HG03060 (cell line): ENCODE measurements around the gene EPHA3.
A peak's percentile ranks its signal among the peaks of the same experiment; 100 is the strongest.

Experiments
- ATAC-seq: cut with Tn5 transposase; IDR thresholded peaks from one replicate; pipeline ENCODE4 v1.9.1; 2021; ENCODE audit warnings: low read depth, moderate number of reproducible peaks; ENCODE audit not compliant: unreplicated experiment

Gene EPHA3

DNA sequence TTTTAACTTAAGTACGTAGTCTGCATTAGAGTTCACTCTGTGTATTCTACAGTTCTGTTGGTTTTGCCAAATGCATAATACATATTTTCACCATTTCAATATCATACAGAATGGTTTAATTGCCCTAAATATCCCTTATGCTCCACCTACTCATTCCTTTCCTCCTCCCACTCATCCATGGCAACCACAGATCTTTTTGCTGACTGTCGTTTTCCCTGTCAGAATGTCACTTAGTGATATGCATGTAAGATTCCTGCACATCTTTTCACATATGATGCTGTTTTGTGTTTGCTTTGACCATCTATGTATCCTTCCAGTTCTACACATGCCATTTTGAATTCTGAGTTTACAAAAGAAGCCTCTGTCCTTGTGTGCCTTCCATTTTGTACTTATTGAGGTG lies 36.7 kb downstream of the EPHA3 start:
- ATAC-seq = no peak

DNA sequence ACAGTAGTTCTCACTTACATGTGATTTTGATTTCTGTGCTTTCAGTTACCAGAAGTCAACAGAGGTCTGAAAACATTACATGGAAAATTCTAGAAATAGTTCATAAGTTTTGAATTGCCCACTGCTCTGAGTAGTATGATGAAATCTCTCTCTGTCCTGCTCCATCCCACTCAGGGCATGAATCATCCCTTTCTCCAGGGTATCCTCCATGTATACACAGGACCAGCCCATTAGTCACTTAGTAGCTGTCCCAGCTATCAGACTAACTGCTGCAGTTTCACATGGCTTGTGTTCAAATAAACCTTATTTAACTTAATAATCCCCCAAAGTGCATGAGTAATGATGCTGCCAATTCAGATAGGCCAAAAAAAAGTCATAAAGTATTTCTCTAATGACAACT lies 38.6 kb downstream of the EPHA3 start:
- ATAC-seq = no peak

DNA sequence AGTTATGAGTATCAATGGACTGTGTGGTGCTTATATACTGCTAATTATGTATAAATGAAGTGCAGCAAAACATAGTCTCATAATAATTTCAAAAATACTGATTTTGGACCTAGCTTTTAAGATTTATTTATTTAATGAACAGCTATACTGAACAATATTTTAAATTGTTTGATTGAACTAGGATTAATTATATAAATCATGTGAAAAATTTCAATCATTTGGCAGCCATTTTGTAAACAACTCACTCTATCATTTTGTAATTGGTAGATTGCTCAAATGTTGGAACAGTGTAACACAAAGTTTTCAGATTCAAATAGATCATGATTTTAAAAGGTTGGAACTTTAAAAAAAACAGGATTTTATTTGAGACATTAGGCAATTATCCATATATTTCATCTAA lies 47.0 kb downstream of the EPHA3 start:
- ATAC-seq = no peak

DNA sequence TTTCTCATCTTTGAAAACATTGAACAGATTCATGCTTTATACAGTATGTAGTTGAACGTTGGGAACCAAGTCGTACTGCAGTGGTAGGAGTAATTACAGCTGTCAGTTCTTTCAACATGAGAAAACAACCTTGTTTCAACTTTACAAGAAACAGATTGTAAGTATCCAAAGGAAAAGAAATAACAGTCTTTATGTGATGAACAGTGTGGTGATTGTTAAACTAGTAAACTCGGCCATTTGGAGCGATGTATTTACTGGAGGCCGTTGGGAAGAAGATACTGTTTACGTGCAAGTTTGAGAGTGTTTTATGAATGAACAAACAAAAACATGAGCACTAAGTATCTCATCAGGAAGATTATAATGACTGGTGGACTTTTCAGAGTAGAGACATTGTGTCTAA lies 48.4 kb downstream of the EPHA3 start:
- no peak for ATAC-seq

DNA sequence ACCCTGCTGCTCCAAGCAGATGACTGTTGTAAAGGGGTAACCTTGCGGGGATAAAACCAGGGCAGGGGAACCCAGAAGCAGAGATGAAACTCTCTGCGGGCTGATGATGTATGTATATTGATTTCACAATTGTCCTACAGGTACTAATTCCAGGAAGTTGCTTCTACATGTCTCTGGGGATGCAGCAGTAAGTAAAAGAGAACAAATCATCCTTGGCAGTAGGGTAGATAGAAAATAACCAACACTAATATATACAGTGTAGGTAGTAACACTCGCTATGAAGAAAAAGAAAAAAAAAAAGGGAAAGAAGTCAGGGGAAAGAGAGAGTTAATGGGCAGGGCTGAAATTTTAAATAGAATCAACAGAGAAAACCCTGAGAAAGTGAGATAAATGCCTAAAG lies 50.2 kb downstream of the EPHA3 start:
- no peak for ATAC-seq

DNA sequence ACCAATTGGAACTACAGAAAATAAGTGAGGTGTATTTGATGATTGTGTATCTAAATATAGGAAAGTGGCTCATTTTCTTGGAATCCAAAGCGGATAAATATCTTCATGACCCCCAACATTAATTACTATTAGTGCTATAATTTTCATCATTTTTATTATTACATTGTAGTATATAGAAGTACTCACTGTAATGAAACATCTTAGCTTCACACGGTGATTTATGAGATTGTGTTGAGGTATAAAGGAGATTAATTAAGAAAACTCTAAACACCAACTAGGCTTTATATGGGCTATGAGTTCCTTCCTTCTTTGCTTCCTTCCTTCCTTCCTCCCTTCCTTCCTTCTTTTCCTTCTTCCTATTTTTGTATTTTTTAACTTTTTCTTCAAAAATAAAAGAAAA lies 52.2 kb downstream of the EPHA3 start:
- ATAC-seq = no peak

DNA sequence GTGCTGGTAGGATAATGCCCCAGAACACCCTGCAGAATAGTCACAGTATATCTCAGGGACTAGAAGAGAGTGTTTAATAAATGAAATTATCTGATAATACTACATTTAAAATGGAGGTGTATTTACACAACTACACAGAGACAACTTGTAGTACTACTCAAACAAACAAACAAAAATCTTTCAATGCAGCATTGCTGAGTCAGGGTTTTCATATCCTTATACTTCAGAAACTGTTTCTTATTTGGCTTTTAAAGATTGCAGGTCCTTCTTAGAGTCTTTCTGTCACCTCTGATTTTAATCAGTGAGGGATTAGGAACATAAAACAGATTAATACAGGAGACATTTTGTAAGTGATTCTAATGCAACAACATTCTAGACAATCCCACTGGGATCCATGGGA lies 57.4 kb downstream of the EPHA3 start:
- no peak for ATAC-seq

DNA sequence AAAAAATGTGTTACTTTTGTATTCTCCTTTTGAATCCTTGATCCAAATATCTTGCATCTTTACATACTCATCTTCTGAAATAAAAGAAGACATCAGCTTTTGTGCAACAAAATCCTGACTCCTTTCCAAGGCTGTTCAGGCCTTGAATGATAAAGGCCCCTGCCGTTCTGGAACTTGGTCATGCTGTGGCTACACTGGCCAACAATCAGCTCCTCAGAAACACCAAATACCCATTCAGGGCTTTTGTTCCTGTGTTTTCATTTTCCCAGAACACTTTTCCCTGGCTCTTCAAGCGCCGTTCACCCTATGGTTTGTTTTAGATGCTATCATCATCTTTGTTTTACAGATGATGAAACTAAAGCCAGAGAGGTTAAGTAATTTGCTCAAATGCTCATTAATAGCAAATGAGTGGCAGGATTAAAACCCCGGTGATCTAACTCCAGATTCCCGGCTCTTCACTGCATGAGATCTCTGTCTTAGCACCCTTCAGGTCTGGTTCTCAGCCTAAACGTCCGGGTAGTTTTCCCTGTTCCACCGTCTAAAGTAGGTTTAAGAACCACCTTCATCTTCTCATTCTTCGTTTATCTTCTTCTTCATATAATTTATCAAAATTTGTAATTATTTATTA lies 58.3 kb downstream of the EPHA3 start:
- no peak for ATAC-seq

DNA sequence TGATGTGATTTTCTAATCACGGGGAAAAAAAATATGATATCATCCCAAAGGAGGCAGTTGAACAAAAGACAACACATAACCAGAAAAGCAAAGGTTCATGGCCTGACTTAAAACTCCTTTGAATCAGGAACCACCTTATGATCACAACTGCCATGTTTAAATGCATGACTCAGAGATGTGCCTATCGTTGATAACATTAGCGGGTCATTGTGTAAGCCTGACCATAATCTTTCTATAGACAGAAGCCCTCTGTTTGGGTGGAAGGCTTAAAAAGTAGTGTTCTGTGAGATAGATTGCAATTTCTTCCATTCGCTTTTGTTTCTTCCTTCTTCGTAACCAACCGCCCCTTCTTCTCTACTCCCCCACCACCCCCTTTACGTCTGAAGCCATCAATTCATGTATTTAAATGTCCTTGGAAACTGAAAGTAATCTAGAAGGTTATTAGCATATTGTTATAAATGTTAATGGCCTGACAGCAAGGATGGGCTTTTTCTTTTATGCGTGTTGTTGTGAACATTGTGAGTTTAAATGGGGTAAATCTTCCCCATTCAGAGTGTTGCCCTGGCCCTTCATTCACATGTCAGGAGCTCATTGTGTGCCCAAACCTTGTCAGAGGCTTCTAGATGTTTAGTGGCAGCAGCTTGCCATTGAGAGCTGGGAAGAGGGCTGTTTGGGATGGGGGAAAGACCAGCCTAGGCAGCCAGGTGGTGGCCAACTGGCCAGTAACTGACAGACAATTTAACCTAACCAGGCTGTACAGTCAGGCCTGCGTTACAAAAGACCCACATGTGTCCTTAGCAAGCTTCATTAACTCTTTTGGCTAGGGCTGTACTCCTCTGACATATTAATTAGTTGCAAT lies 64.5 kb downstream of the EPHA3 start:
- no peak for ATAC-seq

DNA sequence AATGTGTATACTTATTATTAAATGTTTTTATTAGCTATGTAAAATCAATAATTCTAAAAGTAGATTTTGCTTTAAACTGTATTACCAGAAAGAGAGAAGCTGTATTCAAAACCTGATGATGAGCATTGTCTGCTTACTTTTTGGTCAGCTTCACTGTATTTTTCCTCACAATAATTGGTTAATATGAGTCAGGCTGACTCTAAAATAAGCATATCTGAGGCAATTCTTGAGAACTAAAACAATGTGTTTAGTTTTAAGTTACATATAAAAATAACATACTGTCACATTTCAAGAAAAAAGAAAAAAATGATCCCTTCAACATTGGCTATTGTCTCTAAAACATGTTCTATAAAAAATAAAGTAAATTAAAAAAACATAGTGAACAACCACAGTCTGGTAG lies 66.1 kb downstream of the EPHA3 start:
- no peak for ATAC-seq

DNA sequence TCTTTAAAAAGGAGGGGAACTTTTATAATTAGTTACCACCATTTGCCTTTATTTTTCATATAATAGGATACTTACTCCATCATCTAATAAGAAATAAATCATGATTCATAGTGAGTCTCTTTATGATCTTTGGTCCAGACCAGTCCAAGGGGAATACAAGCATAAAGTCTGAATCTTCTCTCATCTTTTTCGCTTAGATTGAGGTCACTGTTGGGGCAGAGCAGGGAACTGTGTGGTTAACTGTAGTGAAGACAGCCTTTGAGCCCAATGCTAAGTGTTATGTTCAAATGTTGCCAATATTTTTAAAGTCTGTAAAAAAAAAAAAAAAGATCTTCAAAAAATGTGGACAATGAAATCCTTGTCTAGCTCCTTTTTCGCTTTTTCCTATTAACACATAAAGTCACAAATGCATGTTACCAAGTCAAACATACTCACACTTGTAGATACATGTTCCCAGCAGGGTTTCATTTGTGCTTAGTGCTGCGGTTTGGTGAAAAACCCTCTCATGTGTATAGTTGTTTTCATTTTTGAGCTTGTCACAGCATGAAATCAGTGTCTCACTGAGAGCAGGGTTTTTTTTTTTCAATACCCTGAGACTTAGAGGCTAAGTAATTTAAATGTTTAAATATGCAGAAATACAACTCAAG lies 72.1 kb downstream of the EPHA3 start:
- peak; percentile 40 for ATAC-seq

DNA sequence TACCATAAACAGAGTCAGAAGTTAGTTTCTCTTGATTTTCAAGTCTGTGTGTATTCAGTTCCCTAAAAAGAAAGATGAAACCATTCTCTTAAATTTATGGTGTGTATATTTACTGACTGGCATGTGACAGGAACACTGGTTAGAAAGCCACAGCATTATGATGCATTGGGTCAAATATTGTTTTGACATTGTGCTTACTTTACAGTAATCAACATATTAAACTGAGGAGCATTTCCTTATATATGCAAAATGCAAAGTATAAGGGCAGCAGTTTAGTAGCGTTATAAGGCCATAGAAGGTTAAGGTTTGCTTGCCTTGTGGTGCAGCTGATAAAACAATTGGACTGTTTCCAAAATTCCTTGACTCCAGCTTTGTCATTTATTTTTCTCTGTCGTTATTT lies 72.9 kb downstream of the EPHA3 start:
- ATAC-seq = no peak

DNA sequence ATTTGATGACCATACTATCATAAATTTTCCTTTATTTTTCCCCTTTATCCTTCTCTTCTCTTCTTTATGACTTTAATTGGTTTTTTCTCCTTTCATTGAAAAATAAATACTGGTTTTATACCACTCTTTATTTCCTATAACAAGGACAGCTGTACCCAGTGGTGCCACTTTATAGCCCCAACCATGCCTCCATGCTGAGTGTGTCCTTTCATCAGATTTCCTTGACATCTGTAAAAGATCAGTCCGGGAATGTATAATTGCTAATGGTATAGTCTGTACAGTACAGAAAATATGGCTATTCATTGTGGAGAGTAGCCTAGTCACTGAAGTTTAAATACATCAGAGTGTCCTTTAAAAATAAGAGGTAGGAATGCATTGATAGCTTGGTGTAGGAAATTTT lies 74.6 kb downstream of the EPHA3 start:
- ATAC-seq = no peak

DNA sequence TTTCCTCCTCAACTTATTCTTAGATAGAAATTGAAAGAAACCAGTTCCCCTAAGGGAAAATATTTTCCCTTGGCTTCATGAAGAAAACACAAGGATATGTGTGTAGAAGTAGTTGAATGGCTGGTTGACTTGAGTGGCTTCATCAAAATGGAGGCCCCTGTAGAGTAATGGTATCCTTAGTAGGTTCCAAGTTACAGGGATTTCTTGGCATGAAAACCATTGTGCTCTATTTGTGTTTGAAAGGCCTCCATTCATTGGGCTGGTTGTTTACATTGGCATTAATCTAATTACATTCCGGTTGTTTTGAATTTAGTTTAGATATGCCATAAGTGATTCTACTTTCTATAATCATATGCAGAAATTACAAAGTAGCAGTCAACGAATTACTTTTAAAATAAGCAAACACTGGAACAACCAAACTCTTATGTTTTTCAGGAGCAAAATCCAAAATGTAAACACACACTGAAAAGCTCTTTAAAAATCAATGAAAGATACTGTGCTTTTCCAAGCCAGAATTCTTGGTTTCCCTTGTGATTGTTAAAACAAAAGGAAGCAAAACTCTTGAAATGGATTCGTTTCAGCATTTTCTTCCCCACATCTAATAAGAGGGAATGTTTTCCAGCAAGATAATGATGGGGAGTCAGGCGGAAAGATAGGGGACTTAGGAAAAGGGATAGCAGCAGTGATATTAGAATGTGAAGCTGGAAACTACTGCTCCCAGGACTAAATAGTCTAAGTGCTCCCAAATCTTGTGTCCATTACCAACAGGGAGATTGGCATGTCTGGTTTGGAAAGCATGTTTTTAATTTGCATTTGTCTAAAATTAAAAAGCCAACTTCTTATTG lies 77.0 kb downstream of the EPHA3 start:
- no peak for ATAC-seq

DNA sequence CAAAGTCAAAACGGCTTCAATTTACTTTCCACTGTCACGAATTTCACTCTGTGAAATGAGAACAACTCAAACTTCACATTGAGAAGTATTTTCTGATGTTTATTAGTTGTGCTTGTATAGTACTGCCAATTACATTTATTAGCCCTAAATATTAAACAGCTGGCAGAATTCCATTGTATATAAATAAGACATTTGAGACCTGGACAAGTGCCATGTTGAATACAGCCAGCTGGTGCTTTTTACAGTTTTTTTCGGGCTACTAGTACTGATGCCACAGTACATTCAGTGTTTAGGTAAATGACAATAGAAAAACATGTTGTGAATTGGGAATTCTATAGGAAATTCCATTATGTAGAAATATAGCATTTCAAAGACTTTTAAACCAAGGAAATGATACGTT lies 79.0 kb downstream of the EPHA3 start:
- no peak for ATAC-seq

DNA sequence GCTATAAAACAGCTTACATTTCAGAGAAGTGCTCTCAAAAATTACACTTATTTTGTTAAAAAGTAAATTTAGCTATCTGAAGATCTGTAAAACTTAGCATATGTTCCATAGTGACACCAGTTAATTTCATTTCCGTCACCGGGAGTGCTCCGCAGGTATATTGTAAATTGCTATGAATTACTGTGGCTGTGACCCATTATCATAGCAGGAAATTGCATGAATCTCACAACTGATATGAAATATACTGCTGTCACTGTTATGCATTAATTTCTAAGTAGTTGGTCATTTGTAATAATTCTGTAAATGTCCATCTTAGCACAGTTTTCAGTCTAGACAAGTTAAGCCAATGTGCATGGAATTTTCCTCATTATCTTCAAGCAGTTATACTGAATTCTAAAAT lies 91.2 kb downstream of the EPHA3 start:
- ATAC-seq = no peak

DNA sequence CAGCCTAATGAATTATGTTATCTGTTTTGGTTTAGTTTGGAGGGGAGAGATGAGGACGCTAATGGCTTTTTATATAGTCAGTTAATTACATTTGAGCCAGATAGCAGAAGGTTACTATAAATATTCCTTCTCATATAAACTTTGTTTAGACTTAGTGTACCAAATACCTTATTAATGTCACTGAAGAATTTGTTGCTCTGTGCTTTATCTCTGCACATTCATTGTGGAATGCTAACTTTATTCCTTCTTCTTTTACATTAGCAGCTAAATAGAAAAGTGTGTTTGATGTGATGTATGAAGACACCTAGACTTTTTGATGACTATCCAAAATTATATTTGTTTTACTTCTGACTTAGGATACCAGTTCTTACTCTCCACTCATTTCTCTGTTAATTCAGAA lies 105.2 kb downstream of the EPHA3 start:
- no peak for ATAC-seq

DNA sequence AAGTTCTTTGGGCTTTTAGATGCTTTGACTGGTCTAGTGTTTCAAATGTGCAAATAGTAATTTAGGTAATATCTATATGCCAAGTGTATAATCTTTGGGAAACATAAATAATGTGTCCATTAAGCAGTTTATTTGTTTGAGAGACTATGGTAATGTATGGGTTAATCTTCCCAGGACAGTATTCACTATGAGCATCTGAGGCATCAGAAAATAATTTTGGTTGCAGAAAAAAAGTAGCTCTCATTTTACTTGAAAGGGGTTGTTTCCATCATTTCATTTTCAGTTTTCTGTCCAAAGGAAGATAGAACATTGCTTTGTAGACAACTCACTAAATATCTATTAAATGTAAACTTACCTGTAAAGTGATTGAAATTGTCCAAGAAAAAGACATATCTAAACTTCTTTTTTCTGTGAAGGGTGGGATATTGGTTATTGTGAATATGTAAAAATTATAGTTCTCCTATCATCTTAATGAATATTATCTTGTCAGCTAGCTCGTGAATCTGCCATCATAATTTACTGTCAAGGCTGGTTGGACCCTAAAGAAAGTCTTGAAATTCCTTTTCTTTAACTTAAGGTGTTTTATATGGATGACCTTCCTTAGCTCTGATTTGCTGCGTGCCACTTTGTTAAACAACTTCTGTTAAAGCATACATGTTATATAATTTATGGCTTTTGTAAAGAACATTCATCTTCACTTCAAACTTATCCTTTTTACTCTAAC lies 108.8 kb downstream of the EPHA3 start:
- no peak for ATAC-seq

DNA sequence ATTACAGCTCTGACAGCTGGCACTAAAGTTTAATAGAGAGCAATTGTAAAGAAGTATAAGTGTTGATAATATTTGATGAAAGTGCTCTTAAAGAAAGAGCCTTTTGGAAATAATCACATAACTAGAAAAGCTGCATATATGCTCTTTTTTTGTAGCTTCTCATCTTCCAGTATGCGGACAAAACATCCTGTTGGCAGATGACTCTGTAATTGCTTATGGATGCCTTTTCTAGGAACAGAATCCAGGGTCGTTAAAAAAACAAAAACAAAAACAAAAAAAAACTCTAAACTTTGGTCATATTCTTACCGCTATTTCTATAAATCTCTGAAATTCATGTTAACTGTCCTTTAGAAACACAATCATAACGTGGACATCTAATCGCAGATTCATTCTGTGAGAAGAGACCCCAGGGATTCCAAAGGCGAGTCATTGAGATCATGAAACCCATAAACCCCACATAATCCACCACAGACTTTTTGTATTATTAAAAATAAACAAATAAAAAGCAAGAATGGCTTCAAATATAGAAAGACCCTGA lies 109.8 kb downstream of the EPHA3 start:
- no peak for ATAC-seq

DNA sequence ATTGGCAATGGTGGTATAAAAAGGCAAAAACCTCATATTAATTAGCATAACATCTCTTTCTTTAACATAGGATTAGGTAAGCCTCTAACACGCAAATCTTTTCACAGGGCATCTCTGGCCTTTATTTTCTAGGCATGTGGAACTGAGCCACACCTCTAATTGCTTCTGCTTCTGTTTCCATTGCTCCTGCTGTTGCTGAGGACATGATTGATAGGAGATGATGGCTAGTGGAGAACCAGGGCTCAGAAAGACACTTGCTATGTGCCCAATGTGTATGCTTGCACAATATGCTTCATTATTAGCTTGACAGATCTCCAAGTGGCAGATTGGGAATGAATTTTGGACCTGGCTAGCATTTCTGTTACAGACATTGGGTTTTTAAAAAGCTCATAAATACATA lies 114.5 kb downstream of the EPHA3 start:
- ATAC-seq = no peak
